HuH-7.5 (cell line): ENCODE data around the gene TTLL5.

Source experiments
- DNase-seq: peaks from one replicate; pipeline ENCODE4 v3.0.0; 2011; ENCODE audit warnings: low spot score

Gene TTLL5

GRCh38 chr14:75794615-75795038 lies 133.6 kb downstream of the TTLL5 start:
- no peak for DNase-seq

- no peak for DNase-seq
Observed at GRCh38 chr14:75800792-75801191, 139.7 kb downstream of the TTLL5 start.

GRCh38 chr14:75802486-75802885 lies 141.4 kb downstream of the TTLL5 start:
- no peak for DNase-seq

GRCh38 chr14:75803765-75804164 lies 142.7 kb downstream of the TTLL5 start:
- DNase-seq, result no peak

GRCh38 chr14:75804570-75805275 lies 143.7 kb downstream of the TTLL5 start:
- DNase-seq, result no peak

- DNase-seq, result no peak
Observed at GRCh38 chr14:75805646-75806045, 144.6 kb downstream of the TTLL5 start.

GRCh38 chr14:75806352-75806832 lies 145.3 kb downstream of the TTLL5 start:
- no peak for DNase-seq

- DNase-seq, result no peak
Observed at GRCh38 chr14:75807667-75808360, 146.8 kb downstream of the TTLL5 start.

GRCh38 chr14:75811136-75811829 lies 150.2 kb downstream of the TTLL5 start:
- DNase-seq, result no peak

GRCh38 chr14:75811872-75812499 lies 150.9 kb downstream of the TTLL5 start:
- no peak for DNase-seq

GRCh38 chr14:75812622-75813021 lies 151.6 kb downstream of the TTLL5 start:
- no peak for DNase-seq

GRCh38 chr14:75820761-75821160 lies 159.7 kb downstream of the TTLL5 start:
- DNase-seq, result no peak

- no peak for DNase-seq
Observed at GRCh38 chr14:75821831-75822521, 160.9 kb downstream of the TTLL5 start.

GRCh38 chr14:75822522-75823141 lies 161.6 kb downstream of the TTLL5 start:
- no peak for DNase-seq

- DNase-seq, result no peak
Observed at GRCh38 chr14:75823334-75823733, 162.3 kb downstream of the TTLL5 start.

- no peak for DNase-seq
Observed at GRCh38 chr14:75824318-75824717, 163.3 kb downstream of the TTLL5 start.

- no peak for DNase-seq
Observed at GRCh38 chr14:75825147-75825592, 164.1 kb downstream of the TTLL5 start.

- DNase-seq, result no peak
Observed at GRCh38 chr14:75826599-75826998, 165.6 kb downstream of the TTLL5 start.

- no peak for DNase-seq
Observed at GRCh38 chr14:75827331-75827730, 166.3 kb downstream of the TTLL5 start.

GRCh38 chr14:75829316-75829715 lies 168.3 kb downstream of the TTLL5 start:
- DNase-seq, result no peak

- DNase-seq, result no peak
Observed at GRCh38 chr14:75831455-75831854, 170.4 kb downstream of the TTLL5 start.
